Spleen (tissue), 11 donors: ENCODE measurements around the gene ATG7. TPM values are rescaled to one million over a fixed set of nuclear protein-coding genes. Genes with fewer than 3 reads are reported as not detected.

Source experiments
- DNase-seq: peaks from one replicate; pipeline ENCODE4 v3.0.0-alpha.2; 2020
- H3K27ac ChIP-seq, 8 donors: fragments of 200-600 bp; sonication (generic) in 7 of 8; 1 replicate in 4 of 8; 2 replicates in 4 of 8; pipeline versions ENCODE4 v1.5.0 to v1.8.0; 2016 to 2021; ENCODE audit warnings: inconsistent platforms in 4 of 8, mild to moderate bottlenecking in 4 of 8, moderate library complexity in 1 of 8
- H3K27me3 ChIP-seq, 7 donors: fragments of 200-600 bp; sonication (generic) in 6 of 7; replicated peaks in 1 of 7; 1 replicate in 4 of 7; 2 replicates in 3 of 7; pipeline versions ENCODE4 v1.5.0 to v1.8.0; 2016 to 2021; ENCODE audit warnings: inconsistent platforms in 3 of 7, mild to moderate bottlenecking in 1 of 7
- H3K36me3 ChIP-seq, 6 donors: fragments of 200-600 bp; sonication (generic) in 5 of 6; 1 replicate in 4 of 6; 2 replicates in 2 of 6; pipeline versions ENCODE4 v1.5.0 to v1.8.0; 2016 to 2021; ENCODE audit warnings: inconsistent platforms in 2 of 6
- H3K4me1 ChIP-seq, 6 donors: fragments of 200-600 bp; sonication (generic) in 5 of 6; 1 replicate in 3 of 6; 2 replicates in 3 of 6; pipeline versions ENCODE4 v1.5.0 to v1.8.0; 2016 to 2021; ENCODE audit warnings: inconsistent platforms in 3 of 6
- H3K4me3 ChIP-seq, 8 donors: fragments of 200-600 bp; sonication (generic) in 7 of 8; 1 replicate in 4 of 8; 2 replicates in 4 of 8; pipeline versions ENCODE4 v1.5.0 to v1.8.0; 2016 to 2021; ENCODE audit warnings: inconsistent platforms in 4 of 8, mild to moderate bottlenecking in 4 of 8, moderate library complexity in 2 of 8
- H3K9me3 ChIP-seq, 8 donors: fragments of 200-600 bp; sonication (generic) in 7 of 8; 1 replicate in 4 of 8; 2 replicates in 4 of 8; pipeline versions ENCODE4 v1.5.0 to v1.8.0; 2016 to 2021; ENCODE audit warnings: inconsistent platforms in 4 of 8
- CTCF ChIP-seq, 11 experiments: fragments of 200-600 bp in 7 of 11; fragments of 450-650 bp in 4 of 11; sonication (generic) in 4 of 11; IDR thresholded peaks in 8 of 11; conservative IDR thresholded peaks in 3 of 11; 1 replicate in 7 of 11; 2 replicates in 4 of 11; pipeline versions ENCODE4 v1.4.0 to v1.8.0; 2016 to 2021; ENCODE audit warnings: antibody characterized with exemption in 11 of 11, inconsistent platforms in 4 of 11, mild to moderate bottlenecking in 1 of 11
- POLR2A ChIP-seq, 3 donors: fragments of 450-650 bp; IDR thresholded peaks; one replicate each; pipeline ENCODE4 v1.5.1; 2017; ENCODE audit warnings: antibody characterized with exemption in 3 of 3, mild to moderate bottlenecking in 1 of 3
- POLR2AphosphoS5 ChIP-seq, 3 donors: sonication (generic); formaldehyde crosslinking; IDR thresholded peaks; one replicate each; pipeline ENCODE4 v1.5.1; 2017; ENCODE audit warnings: antibody characterized with exemption in 3 of 3
- WGBS, 5 donors: extraction: QIAGEN DNeasy Blood & Tissue Kit in 3 of 5; methylation state at CpG; one replicate each; pipeline versions ENCODE4 v1.1.5 to v1.1.7; 2013 to 2018; 5-methylcytosine and 5-hydroxymethylcytosine counted together
- intact Hi-C: fragments of 100-400 bp; cut with DNase I; formaldehyde crosslinking; loops from one replicate; pipeline ENCODE4 v1.15.0; 2023; ENCODE audit warnings: low total_unique reads
- polyA plus RNA-seq, 3 donors: library from polyadenylated mRNA; stranded (reverse); fragments of 200-250 nt; gene quantifications; one replicate each; pipeline ENCODE4 v1.2.1, GENCODE V29; 2013
- total RNA-seq, 7 donors: library from RNA; depleted of rRNA in 3 of 7; stranded (reverse); fragments of >200 nt in 3 of 7; fragmentation: NEBNext Ultra II Directional in 4 of 7; extraction: Animal tissue kit (Norgen Biotek cat#: 25700) in 4 of 7; gene quantifications; one replicate each; pipeline versions ENCODE4 v1.1.0 to v1.2.1, GENCODE V29; 2016 to 2021
- donor health status: healthy with polysubstance abuse.
- donor health status: DM: no; HTN: no; CAD: no; lungs with moderate emphysema.
- donor health status: DM: no; HTN: no; CAD: no.
- donor health status: Bipolar disorder and iron deficiency.
- donor health status: healthy.
- donor health status: DM: no; HTN: no; CAD: no.
- donor health status: DM: yes; HTN: yes; CAD: no.

Gene ATG7
- total and polyA plus RNA-seq, 10 donors: 7.5 to 114 (median 77.1) TPM

DNA sequence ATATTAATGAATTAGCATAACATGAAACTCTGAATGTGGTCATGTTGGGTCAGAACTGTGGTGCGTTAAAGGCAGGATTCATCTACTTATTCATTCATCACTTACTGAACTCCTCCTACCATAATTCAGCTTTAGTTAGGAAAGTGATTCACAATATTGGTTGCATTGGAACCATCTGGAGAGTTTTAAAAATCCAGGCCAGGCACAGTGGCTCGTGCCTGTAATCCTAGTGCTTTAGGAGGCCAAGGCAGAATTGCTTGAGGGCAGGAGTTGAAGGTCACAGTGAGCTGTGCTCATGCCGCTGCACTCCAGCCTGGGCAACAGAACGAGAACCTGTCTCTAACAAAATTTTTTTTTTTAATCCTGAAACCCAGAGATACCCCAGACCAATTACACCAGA lies 44.2 kb upstream of the ATG7 start:
- TF ChIP-seq POLR2A (IDR thresholded peaks at IDR 0.05): no peak
- TF ChIP-seq POLR2AphosphoS5 (IDR thresholded peaks at IDR 0.05): no peak
- no peak for TF ChIP-seq CTCF (IDR thresholded peaks at IDR 0.05 in 8 of 11, conservative IDR thresholded peaks at IDR 0.05 in 3 of 11)
- WGBS, 5 donors: 60 to 79% (median 73%) methylated on average over 4 of the region's 4 CpGs
- H3K27ac ChIP-seq: no peak overlapping the region

DNA sequence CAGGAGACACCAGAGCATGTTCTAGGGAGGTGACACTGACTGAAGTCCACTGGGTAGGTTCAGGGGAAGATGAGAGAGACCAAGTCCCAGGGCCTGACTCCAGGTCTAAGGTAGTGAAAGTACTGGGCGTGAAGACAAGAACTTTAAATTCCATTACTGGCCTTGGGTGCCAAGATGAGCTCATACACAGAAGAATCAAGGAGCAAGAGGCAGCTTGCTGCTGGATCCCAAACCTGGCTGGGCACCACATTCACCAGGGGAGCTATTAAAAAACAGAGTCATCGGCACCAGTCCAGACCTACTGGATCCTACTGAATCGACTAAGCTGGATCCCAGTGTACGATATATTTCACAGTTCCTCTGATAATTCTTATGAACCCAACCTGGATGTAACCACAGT lies 42.1 kb upstream of the ATG7 start:
- peaks cover 0 to 28% (median 9%) of the 10 kb centered on the region in 6 donors for H3K4me1 ChIP-seq
- no peak for TF ChIP-seq POLR2AphosphoS5 (IDR thresholded peaks at IDR 0.05)
- no peak for TF ChIP-seq POLR2A (IDR thresholded peaks at IDR 0.05)
- TF ChIP-seq CTCF (IDR thresholded peaks at IDR 0.05 in 8 of 11, conservative IDR thresholded peaks at IDR 0.05 in 3 of 11): no peak
- no peak for DNase-seq
- no peak overlapping the region for H3K27ac ChIP-seq
- intact Hi-C loops: loop anchor here (10.0 kb wide), 1 partner anchor 425 kb away; no protein-coding TSS in a partner anchor
- H3K27me3 ChIP-seq: peaks cover 0 to 9% (median 0%) of the 10 kb centered on the region in 7 donors
- no peaks in the 10 kb centered on the region for H3K9me3 ChIP-seq
- no peaks in the 10 kb centered on the region for H3K36me3 ChIP-seq
- WGBS, 5 donors: 92 to 98% (median 94%) methylated on average over 4 of the region's 4 CpGs
- H3K4me3 ChIP-seq: no peak overlapping the region

More for the DNA sequence above, 44.2 kb upstream of the ATG7 start:
- no peak for DNase-seq
- Histone ChIP-seq H3K36me3 (no peaks in the 10 kb centered on the region), H3K9me3 (no peaks in the 10 kb centered on the region), H3K4me3 (no peak overlapping the region), H3K4me1 (peaks cover 0 to 47% (median 10%) of the 10 kb centered on the region in 6 donors), H3K27me3 (peaks cover 0 to 4% (median 0%) of the 10 kb centered on the region in 7 donors)
- intact Hi-C loops: no loop called here

DNA sequence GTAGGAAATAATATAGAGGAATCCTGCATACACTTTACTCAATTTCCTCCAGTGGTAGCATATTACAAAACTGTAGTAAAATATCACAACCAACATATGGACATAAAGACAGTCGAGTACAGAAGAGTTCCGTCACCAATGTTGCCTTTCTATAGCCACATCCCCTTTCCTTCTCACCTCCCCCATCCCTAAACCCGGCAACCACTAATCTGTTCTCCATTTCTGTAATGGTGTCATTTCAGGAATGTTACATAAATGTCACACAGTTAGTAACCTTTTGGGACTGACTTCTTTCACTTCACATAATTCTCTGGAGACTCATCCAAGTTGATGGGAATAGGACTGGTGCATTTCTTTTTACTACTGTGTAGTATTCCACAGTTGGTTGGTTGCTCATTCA lies 41.4 kb upstream of the ATG7 start:
- Histone ChIP-seq H3K36me3 (no peaks in the 10 kb centered on the region), H3K4me3 (no peak overlapping the region), H3K27me3 (peaks cover 0 to 16% (median 0%) of the 10 kb centered on the region in 7 donors), H3K9me3 (no peaks in the 10 kb centered on the region), H3K4me1 (peaks cover 0 to 21% (median 6%) of the 10 kb centered on the region in 6 donors), H3K27ac (no peak overlapping the region)
- TF ChIP-seq POLR2AphosphoS5 (IDR thresholded peaks at IDR 0.05) (no peak), POLR2A (IDR thresholded peaks at IDR 0.05) (no peak), CTCF (IDR thresholded peaks at IDR 0.05 in 8 of 11, conservative IDR thresholded peaks at IDR 0.05 in 3 of 11) (no peak)
- DNase-seq: no peak
- intact Hi-C loops: loop anchor here (10.0 kb wide), 1 partner anchor 424 kb away; no protein-coding TSS in a partner anchor
- WGBS, 5 donors: 29 to 64% (median 48%) methylated on average over 3 of the region's 3 CpGs

DNA sequence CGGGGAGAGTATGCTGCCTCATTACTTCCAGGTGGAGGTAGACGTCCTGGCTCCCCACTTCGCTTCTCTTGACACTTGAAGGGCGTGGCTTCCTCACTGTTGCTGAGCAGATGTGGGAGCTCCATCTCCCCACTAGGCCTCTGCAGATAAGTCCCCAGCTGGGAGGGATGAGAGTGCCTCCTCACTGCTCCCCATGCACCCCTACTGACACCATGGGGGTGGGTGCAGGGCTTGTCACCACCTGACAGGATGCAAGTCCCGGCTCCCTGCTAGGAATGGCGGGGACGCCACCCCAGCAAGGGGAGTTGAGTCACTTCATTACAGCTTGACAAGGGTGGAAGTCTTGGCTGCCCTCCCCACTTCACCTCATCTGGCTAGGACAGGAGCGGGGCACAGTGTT lies 36.8 kb upstream of the ATG7 start:
- intact Hi-C loops: loop anchor here (5.0 to 10.0 kb wide), 2 partner anchors 102 to 419 kb away; no protein-coding TSS in a partner anchor
- H3K9me3 ChIP-seq: peaks cover 0 to 6% (median 2%) of the 10 kb centered on the region in 8 donors
- 71 to 79% (median 73%) methylated on average over 5 to 8 of the region's 8 CpGs for whole genome bisulfite sequencing, 5 donors
- DNase-seq: no peak
- H3K27me3 ChIP-seq: peaks cover 0 to 22% (median 0%) of the 10 kb centered on the region in 7 donors
- H3K36me3 ChIP-seq: no peaks in the 10 kb centered on the region
- no peak overlapping the region for H3K27ac ChIP-seq
- no peak overlapping the region for H3K4me3 ChIP-seq
- TF ChIP-seq CTCF (IDR thresholded peaks at IDR 0.05 in 8 of 11, conservative IDR thresholded peaks at IDR 0.05 in 3 of 11) (no peak), POLR2AphosphoS5 (IDR thresholded peaks at IDR 0.05) (no peak), POLR2A (IDR thresholded peaks at IDR 0.05) (no peak)
- peaks cover 0 to 8% (median 2%) of the 10 kb centered on the region in 6 donors for H3K4me1 ChIP-seq
